CD4-positive, alpha-beta T cell treated with Interleukin-10 for 1 hour (primary cell): ENCODE data around the gene ELN.
A peak's percentile ranks its signal among the peaks of the same experiment; 100 is the strongest.
"Not testable (repeated sequence)": the region's sequence is repeated elsewhere in the genome, so short reads cannot be mapped to it uniquely, and the experiment has no call there.

Experiments
- DNase-seq: peaks from one replicate; pipeline ENCODE4 v3.0.0-alpha.2; 2020

ELN gene

GRCh38 chr7:74044366-74045350, 16.7 kb downstream of the ELN start:
- DNase-seq = no peak

DNA sequence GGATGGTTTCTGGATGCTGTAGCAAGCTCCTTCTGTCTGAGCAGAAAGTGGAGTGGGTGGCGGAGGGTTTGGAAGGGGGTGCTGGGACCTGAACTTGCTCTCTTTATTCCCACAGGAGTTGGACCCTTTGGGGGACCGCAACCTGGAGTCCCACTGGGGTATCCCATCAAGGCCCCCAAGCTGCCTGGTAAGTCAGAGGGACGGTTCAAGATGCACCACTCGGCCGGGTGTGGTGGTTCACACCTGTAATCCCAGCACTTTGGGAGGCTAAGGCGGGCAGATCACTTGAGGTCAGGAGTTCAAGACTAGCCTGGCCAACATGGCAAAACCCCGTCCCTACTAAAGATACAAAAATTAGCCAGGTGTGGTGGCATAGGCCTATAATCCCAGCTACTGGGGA, 18.6 kb downstream of the ELN start:
- not testable (repeated sequence) for DNase-seq

- no peak for DNase-seq
These were observed 19.9 kb downstream of the ELN start for GRCh38 chr7:74047804-74048380.

DNA sequence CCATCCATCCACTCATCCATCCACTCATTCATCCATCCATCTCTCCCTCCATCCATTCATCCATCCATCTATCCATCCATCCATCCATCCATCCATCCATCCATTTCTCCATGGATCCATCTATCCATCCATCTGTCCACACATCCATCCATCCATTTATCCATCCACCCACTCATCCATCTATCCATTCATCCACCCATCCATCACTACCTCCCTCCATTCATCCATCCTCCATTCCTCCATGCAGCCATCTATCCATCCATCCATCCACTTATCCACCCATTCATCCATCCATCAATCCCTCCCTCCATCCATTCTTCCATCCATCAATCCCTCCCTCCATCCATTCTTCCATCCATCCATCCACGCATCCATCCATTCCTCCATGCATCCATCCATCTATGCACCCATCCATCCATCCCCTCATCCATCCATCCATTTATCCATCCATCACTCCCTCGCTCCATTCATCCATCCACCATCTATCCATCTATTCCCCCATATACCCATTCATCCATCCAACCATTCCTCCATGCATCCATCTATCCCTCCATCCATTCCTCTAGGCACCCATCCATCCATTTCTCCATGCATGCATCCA, 21.1 kb downstream of the ELN start:
- DNase-seq = no peak

GRCh38 chr7:74049997-74050798, 22.2 kb downstream of the ELN start:
- no peak for DNase-seq

GRCh38 chr7:74051193-74051592, 23.2 kb downstream of the ELN start:
- DNase-seq = no peak

DNA sequence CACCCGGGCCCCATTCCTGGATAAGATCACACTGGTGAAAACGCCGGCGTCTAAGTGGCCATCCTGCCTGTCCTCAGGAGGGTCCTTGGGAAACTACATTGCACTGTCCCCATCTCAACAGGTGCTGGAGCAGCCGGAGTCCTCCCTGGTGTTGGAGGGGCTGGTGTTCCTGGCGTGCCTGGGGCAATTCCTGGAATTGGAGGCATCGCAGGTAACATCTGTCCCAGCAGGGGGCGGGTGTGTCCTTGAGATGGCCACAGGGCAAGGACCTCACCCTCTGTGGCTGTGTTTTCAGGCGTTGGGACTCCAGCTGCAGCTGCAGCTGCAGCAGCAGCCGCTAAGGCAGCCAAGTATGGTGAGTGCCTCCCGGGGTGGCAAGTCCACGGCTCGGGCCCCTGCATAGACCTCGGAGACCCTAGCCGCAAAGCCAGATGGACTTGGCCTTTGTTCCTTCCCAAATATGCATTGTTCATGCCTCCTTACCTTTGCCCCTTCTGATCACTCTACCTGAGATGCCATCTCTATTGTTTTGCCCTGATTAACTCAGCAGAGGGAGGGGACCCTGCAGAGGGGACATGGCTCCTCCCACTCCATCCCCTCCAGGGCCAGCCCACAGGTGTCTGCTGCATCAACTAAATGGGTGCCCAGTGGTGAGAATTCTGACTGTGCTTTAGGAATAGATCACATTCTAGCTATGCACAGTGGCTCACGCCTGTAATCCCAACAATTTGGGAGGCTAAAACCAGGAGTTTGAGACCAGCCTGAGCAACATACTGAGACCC, 23.8 kb downstream of the ELN start:
- no peak for DNase-seq

GRCh38 chr7:74052628-74053027, 24.7 kb downstream of the ELN start:
- DNase-seq = no peak

- no peak for DNase-seq
These were observed 25.7 kb downstream of the ELN start for GRCh38 chr7:74053589-74054186.

GRCh38 chr7:74056096-74056915, 28.3 kb downstream of the ELN start:
- DNase-seq = no peak

GRCh38 chr7:74057216-74057925, 29.4 kb downstream of the ELN start:
- DNase-seq = no peak

- no peak for DNase-seq
These were observed 30.0 kb downstream of the ELN start for GRCh38 chr7:74057987-74058386.

DNA sequence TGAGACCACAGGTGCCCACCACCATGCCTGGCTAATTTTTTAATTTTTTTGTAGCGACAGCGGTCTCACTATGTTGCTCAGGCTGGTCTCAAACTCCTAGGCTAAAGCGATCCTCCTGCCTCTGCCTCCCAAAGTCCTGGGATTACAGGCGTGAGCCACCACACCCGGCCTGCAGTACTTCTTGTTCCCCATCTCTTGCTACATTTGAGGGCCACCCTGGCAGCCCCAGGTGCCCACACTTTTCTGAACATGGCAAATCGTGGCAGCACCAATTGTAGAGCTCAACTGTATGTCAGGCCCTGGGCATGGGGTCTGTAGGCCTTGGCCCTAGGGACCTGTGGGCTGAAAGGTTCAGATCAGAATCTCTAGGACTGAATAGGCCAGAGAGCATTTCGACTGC, 30.5 kb downstream of the ELN start:
- no peak for DNase-seq

GRCh38 chr7:74059037-74059436, 31.1 kb downstream of the ELN start:
- DNase-seq = no peak

DNA sequence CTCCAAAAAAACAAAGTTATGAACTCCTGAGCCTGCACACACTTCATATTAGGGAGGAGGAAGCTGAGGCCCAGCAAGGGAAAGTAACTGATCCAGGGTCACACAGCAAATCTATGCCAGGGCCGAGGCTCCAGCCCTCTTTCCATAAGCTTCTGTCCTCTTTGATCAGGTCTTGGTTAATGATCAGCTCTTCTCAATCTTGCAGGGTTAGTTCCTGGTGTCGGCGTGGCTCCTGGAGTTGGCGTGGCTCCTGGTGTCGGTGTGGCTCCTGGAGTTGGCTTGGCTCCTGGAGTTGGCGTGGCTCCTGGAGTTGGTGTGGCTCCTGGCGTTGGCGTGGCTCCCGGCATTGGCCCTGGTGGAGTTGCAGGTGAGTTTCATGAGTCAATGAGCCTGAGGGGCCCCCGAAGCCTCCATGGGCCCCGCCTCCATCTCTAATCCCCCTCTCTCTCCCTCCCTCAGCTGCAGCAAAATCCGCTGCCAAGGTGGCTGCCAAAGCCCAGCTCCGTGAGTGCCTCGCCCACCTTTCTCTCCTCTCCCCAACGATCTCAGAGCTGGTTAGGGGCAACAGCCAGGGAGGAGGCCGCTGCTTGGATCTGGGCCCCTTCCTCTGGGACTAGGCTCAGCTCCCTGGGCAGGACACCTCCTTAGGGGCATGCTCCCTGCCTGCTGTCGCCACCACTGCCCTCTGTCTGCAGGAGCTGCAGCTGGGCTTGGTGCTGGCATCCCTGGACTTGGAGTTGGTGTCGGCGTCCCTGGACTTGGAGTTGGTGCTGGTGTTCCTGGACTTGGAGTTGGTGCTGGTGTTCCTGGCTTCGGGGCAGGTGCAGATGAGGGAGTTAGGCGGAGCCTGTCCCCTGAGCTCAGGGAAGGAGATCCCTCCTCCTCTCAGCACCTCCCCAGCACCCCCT, 32.0 kb downstream of the ELN start:
- DNase-seq = no peak

GRCh38 chr7:74061840-74062539, 34.0 kb downstream of the ELN start:
- DNase-seq = peak; percentile 87

GRCh38 chr7:74063223-74063641, 35.3 kb downstream of the ELN start:
- no peak for DNase-seq

DNA sequence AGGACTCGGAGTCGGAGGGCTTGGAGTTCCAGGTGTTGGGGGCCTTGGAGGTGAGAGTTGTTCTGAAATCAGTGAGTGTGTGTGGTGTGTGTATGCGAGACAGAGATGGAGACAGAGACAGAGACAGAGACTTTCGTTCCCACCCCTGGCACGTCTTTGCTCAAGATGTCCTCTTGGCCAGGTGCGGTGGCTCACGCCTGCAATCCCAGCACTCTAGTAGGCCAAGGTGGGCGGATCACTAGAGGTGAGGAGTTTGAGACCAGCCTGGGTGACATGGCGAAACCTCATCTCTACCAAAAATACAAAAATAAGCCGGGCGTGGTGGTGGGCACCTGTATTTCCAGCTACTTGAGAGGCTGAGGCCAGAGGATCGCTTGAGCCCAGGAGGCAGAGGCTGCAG, 35.7 kb downstream of the ELN start:
- no peak for DNase-seq
